ENCODE measurements around the gene C2CD2.

DNA sequence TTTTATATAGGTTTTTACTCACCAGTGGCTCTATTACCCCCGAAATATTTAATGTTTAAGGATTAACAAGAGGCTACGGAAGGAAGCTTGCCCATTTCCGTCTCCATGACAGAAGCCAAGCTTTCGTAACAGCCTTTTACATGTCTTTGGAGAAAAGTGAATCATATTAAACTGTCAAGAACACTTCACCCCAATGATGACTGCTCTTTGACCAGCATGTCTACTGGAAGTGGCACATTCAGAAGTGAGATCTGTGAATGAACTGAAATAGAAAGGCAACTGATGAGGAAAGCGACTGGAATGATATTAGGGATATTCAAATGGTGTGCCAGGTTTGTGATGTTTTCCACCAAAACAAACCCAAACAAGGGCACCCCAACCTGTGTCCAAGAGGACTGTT lies 66.2 kb downstream of the C2CD2 start:
- TF ChIP-seq, protein P1, sequence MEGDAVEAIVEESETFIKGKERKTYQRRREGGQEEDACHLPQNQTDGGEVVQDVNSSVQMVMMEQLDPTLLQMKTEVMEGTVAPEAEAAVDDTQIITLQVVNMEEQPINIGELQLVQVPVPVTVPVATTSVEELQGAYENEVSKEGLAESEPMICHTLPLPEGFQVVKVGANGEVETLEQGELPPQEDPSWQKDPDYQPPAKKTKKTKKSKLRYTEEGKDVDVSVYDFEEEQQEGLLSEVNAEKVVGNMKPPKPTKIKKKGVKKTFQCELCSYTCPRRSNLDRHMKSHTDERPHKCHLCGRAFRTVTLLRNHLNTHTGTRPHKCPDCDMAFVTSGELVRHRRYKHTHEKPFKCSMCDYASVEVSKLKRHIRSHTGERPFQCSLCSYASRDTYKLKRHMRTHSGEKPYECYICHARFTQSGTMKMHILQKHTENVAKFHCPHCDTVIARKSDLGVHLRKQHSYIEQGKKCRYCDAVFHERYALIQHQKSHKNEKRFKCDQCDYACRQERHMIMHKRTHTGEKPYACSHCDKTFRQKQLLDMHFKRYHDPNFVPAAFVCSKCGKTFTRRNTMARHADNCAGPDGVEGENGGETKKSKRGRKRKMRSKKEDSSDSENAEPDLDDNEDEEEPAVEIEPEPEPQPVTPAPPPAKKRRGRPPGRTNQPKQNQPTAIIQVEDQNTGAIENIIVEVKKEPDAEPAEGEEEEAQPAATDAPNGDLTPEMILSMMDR (IDR thresholded peaks at IDR 0.05): no peak
- TF ChIP-seq EP300 (IDR thresholded peaks at IDR 0.05): no peak

Data from tibial nerve (tissue), 4 donors.